GM12878 (cell line): Measurements from ENCODE around the gene SPTLC3. TPM values are rescaled to one million over a fixed set of nuclear protein-coding genes. Genes with fewer than 3 reads are reported as not detected.

ENCODE experiments used
- ATAC-seq: fragments of 200-7000 bp; cut with Tn5 transposase; 3 replicates; pipeline ENCODE4 v1.9.1; 2020; ENCODE audit warnings: mild to moderate bottlenecking, moderate library complexity
- BruUV-seq: library from RNA; stranded (reverse); fragments of 400-500 nt; replicated peaks from 2 replicates; lab custom pipeline; 2021; lab: Mats Ljungman, UMichigan
- CTCF ChIA-PET: fragments of 300-600 bp; sonication (Branson Sonifier 250); formaldehyde crosslinking; extraction: SDS; loops from one replicate; lab custom pipeline; 2021; ENCODE audit warnings: inconsistent platforms; lab: Yijun Ruan, JAX
- POLR2A ChIA-PET: fragments of 350-600 bp; formaldehyde crosslinking; extraction: SDS; loops from one replicate; lab custom pipeline; 2021; ENCODE audit warnings: inconsistent platforms; lab: Charles Lee
- RAD21 ChIA-PET: fragments of 300-600 bp; sonication (Branson Sonifier 250); formaldehyde crosslinking; loops from one replicate; lab custom pipeline; 2023; ENCODE audit warnings: antibody characterized with exemption; ENCODE audit not compliant: unreplicated experiment; lab: Charles Lee
- SMC1A ChIA-PET: fragments of 300-600 bp; sonication (Branson Sonifier 250); formaldehyde crosslinking; loops from one replicate; lab custom pipeline; 2023; ENCODE audit not compliant: unreplicated experiment, uncharacterized antibody; lab: Charles Lee
- DNase-seq: peaks from one replicate; pipeline ENCODE4 v3.0.0-alpha.2; 2011; ENCODE audit warnings: low read depth, low spot score
- FAIRE-seq: peaks from 3 replicates; lab custom pipeline; 2011; peaks lifted over from hg19 to GRCh38; lab: Jason Lieb, UNC
- H2AFZ ChIP-seq: 2 replicates; pipeline ENCODE4 v1.6.0; 2011; ENCODE audit warnings: low read depth, low read length, control low read depth; ENCODE audit not compliant: control insufficient read depth
- H3K27ac ChIP-seq: 2 replicates; pipeline ENCODE4 v1.5.1; 2011; ENCODE audit warnings: control low read depth; ENCODE audit not compliant: control insufficient read depth, insufficient read depth
- H3K27me3 ChIP-seq, 2 experiments: replicated peaks in 1 of 2; 2 replicates each; pipeline versions ENCODE4 v1.6.0 to v1.6.1; 2011; ENCODE audit warnings: low read length in 1 of 2; ENCODE audit not compliant: control insufficient read depth in 2 of 2, insufficient read depth in 2 of 2
- H3K36me3 ChIP-seq, 2 experiments: 2 replicates each; pipeline ENCODE4 v1.5.1; 2011; ENCODE audit warnings: low read length in 1 of 2; ENCODE audit not compliant: control insufficient read depth in 2 of 2, insufficient read depth in 2 of 2
- H3K4me1 ChIP-seq: 2 replicates; pipeline ENCODE4 v1.6.1; 2011; ENCODE audit warnings: mild to moderate bottlenecking, low read length, moderate library complexity, mixed read lengths; ENCODE audit not compliant: control insufficient read depth, insufficient read depth
- H3K4me2 ChIP-seq: 2 replicates; pipeline ENCODE4 v1.6.0; 2011; ENCODE audit warnings: control low read depth; ENCODE audit not compliant: control insufficient read depth, insufficient read depth
- H3K4me3 ChIP-seq: fragments of 200-600 bp; sonication (generic); 2 replicates; pipeline ENCODE4 v1.5.1; 2016
- H3K79me2 ChIP-seq: 2 replicates; pipeline ENCODE4 v1.6.0; 2011; ENCODE audit warnings: low read length; ENCODE audit not compliant: control insufficient read depth, insufficient read depth
- H3K9ac ChIP-seq: 2 replicates; pipeline ENCODE4 v1.8.0; 2011; ENCODE audit warnings: low read length, control low read depth, mixed read lengths; ENCODE audit not compliant: control insufficient read depth, insufficient read depth
- H3K9me3 ChIP-seq: replicated peaks from 3 replicates; pipeline ENCODE4 v1.5.1; 2011; ENCODE audit warnings: mild to moderate bottlenecking, low read length; ENCODE audit not compliant: control insufficient read depth, insufficient read depth
- H4K20me1 ChIP-seq: 2 replicates; pipeline ENCODE4 v1.6.0; 2011; ENCODE audit not compliant: control insufficient read depth, insufficient read depth
- ATF2 ChIP-seq: IDR thresholded peaks from 2 replicates; pipeline ENCODE4 v1.6.1; 2012; ENCODE audit warnings: low read length, inconsistent platforms
- CBFB ChIP-seq: IDR thresholded peaks from 2 replicates; pipeline ENCODE4 v1.6.1; 2016; ENCODE audit warnings: antibody characterized with exemption, low read depth
- EZH2 ChIP-seq: IDR thresholded peaks from 2 replicates; pipeline ENCODE4 v1.6.1; 2012; ENCODE audit warnings: low read depth, mild to moderate bottlenecking, control low read depth, inconsistent platforms, low read length, borderline replicate concordance; ENCODE audit not compliant: control insufficient read depth
- HDAC2 ChIP-seq: fragments of 200-600 bp; sonication (generic); IDR thresholded peaks from 2 replicates; pipeline ENCODE4 v1.6.1; 2017
- MAX ChIP-seq: IDR thresholded peaks from 2 replicates; pipeline ENCODE4 v1.6.1; 2012; ENCODE audit warnings: low read depth, low read length, improper control_type of control experiment
- PKNOX1 ChIP-seq: fragments of 450-650 bp; IDR thresholded peaks from 2 replicates; pipeline ENCODE4 v1.6.1; 2016; ENCODE audit warnings: mild to moderate bottlenecking
- REST ChIP-seq: IDR thresholded peaks from 2 replicates; pipeline ENCODE4 v1.6.1; 2012; ENCODE audit warnings: mild to moderate bottlenecking, low read depth, low read length
- RFX5 ChIP-seq: IDR thresholded peaks from 2 replicates; pipeline ENCODE4 v1.6.1; 2011; ENCODE audit warnings: low read depth, low read length, improper control_type of control experiment
- SKIL ChIP-seq: fragments of 450-650 bp; IDR thresholded peaks from 2 replicates; pipeline ENCODE4 v1.6.1; 2017; ENCODE audit warnings: mild to moderate bottlenecking, low read depth, inconsistent platforms; ENCODE audit not compliant: poor library complexity, severe bottlenecking
- SMC3 ChIP-seq: IDR thresholded peaks from 2 replicates; pipeline ENCODE4 v1.6.1; 2011; ENCODE audit warnings: low read length, improper control_type of control experiment, borderline replicate concordance
- ZBTB11 ChIP-seq: fragments of 450-650 bp; formaldehyde crosslinking; IDR thresholded peaks from 2 replicates; pipeline ENCODE4 v1.5.0; 2022; ENCODE audit warnings: mild to moderate bottlenecking, missing genetic modification characterization
- ZNF217 ChIP-seq: fragments of 450-650 bp; IDR thresholded peaks from 2 replicates; pipeline ENCODE4 v1.6.1; 2017; ENCODE audit warnings: antibody characterized with exemption, mild to moderate bottlenecking
- ZSCAN29 ChIP-seq: fragments of 450-650 bp; IDR thresholded peaks from 2 replicates; pipeline ENCODE4 v1.6.1; 2017; ENCODE audit warnings: mild to moderate bottlenecking, moderate library complexity
- in situ Hi-C: fragments of 300-500 bp; cut with MboI; formaldehyde crosslinking; loops from 9 replicates; pipeline ENCODE4 v1.14.3; 2018; ENCODE audit warnings: mixed read lengths
- intact Hi-C: fragments of 100-400 bp; cut with micrococcal nuclease; formaldehyde crosslinking; loops from one replicate; pipeline ENCODE4 v1.14.2; 2022; ENCODE audit not compliant: unreplicated experiment
- polyA plus RNA-seq, 11 experiments: library from polyadenylated mRNA; depleted of rRNA in 4 of 11; unstranded in 6 of 11; stranded (reverse) in 5 of 11; fragments of >200 nt; fragmentation: Nextera tagmentation in 4 of 11; fragmentation: Illumina TruSeq in 1 of 11; extraction: Ambion mirVana in 4 of 11; extraction: Trizol in 1 of 11; gene quantifications; 1 replicate in 1 of 11; 2 replicates in 10 of 11; pipeline versions ENCODE4 v1.2.1 to v1.2.3, GENCODE V29; 2011 to 2016; ENCODE audit warnings: inconsistent platforms in 2 of 11, missing spikeins in 2 of 11, low read depth in 1 of 11
- total RNA-seq, 4 experiments: library from RNA; depleted of rRNA in 3 of 4; stranded (reverse); fragments of >200 nt in 3 of 4; fragmentation: Illumina TruSeq in 1 of 4; extraction: Trizol in 1 of 4; gene quantifications; 2 replicates each; pipeline versions ENCODE4 v1.2.1 to v1.2.3, GENCODE V29; 2013 to 2021

Gene SPTLC3
- total and polyA plus RNA-seq, 10 of the 15 experiments (the other 5 are each of a cell fraction or from before 2014, with no cell fraction given) = 0.04 to 0.29 (median 0.06) TPM; not detected in 7

- H3K9me3 ChIP-seq = no peaks in the 10 kb centered on the region
- POLR2A ChIA-PET = no interaction called here
- DNase-seq = no peak
- no peaks in the 10 kb centered on the region for H3K4me1 ChIP-seq
- H3K79me2 ChIP-seq = no peaks in the 10 kb centered on the region
- CTCF ChIA-PET = no interaction called here
- BruUV-seq = no TSS peak
- SMC1A ChIA-PET = no interaction called here
- H2AFZ ChIP-seq = no peak overlapping the region
- intact Hi-C loops = no loop called here
- no peaks in the 10 kb centered on the region for H4K20me1 ChIP-seq
- in situ Hi-C loops = no loop called here
- no peak overlapping the region for H3K27ac ChIP-seq
- ATAC-seq = no peak
- RAD21 ChIA-PET = no interaction called here
- H3K36me3 ChIP-seq = no peaks in the 10 kb centered on the region
- FAIRE-seq = no peak
- H3K27me3 ChIP-seq = no peaks in the 10 kb centered on the region
- H3K9ac ChIP-seq = no peak overlapping the region
- no peak overlapping the region for H3K4me3 ChIP-seq
- H3K4me2 ChIP-seq = no peak overlapping the region
- TF ChIP-seq SMC3 = no peak
- TF ChIP-seq RFX5 = no peak
- no peak for TF ChIP-seq ZBTB11 (CRISPR knock-in tag)
- TF ChIP-seq MAX = no peak
- TF ChIP-seq SKIL = no peak
- no peak for TF ChIP-seq ZSCAN29
- no peak for TF ChIP-seq REST
- no peak for TF ChIP-seq CBFB
- TF ChIP-seq ATF2 = no peak
- no peak for TF ChIP-seq ZNF217
- no peak for TF ChIP-seq EZH2
- TF ChIP-seq HDAC2 = no peak
- no peak for TF ChIP-seq PKNOX1
These were observed 25.3 kb downstream of the SPTLC3 start for GRCh38 chr20:13034115-13034514.
